Measurements from ENCODE around the gene ACTMAP.

DNA sequence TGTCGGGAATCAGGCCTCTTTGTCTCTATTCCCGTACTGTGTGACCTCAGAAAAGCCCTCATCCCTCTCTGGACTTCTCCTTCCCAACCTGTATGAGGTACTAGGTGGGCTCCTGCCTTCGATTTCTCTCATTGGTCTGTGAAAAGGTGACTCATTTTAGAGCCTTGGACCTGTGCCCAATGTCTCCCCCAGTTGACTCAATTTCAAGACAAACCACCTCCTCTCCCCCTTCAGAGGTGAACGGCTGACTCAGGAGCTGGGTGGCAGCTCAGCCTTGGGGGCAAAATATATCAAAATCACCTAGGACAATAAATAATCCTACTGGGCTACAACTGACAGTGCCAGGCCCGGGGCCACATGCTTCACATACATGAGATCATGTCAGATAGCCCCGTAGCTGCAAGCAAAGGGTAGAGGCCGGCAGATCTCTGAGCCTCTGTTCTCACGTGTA lies 34.2 kb downstream of the ACTMAP start:
- TF ChIP-seq CTCF (conservative IDR thresholded peaks at IDR 0.05; ENCODE audit: low read length) (no peak), EZH2phosphoT487 (IDR thresholded peaks at IDR 0.05; ENCODE audit: borderline replicate concordance, low read depth, low read length) (no peak)

Measured in OCI-LY7 (cell line).